A673 (cell line): ENCODE measurements around the gene TCERG1L. TPM values are rescaled to one million over a fixed set of nuclear protein-coding genes. Genes with fewer than 3 reads are reported as not detected.

Experiments
- BruUV-seq: library from RNA; stranded (reverse); fragments of 400-500 nt; replicated peaks from 2 replicates; lab custom pipeline; 2021; lab: Mats Ljungman, UMichigan
- CTCF ChIA-PET: fragments of 300-600 bp; sonication (Branson Sonifier 250); formaldehyde crosslinking; loops from one replicate; lab custom pipeline; 2022; ENCODE audit warnings: antibody characterized with exemption; lab: Charles Lee
- POLR2A ChIA-PET: fragments of 300-600 bp; sonication (Branson Sonifier 250); formaldehyde crosslinking; loops from one replicate; lab custom pipeline; 2022; ENCODE audit warnings: antibody characterized with exemption; ENCODE audit not compliant: low non-redundant PET; lab: Charles Lee
- DNase-seq: peaks from one replicate; pipeline ENCODE4 v3.0.0-alpha.2; 2015; ENCODE audit warnings: low spot score
- H3K27ac ChIP-seq: fragments of 200-600 bp; sonication (generic); 2 replicates; pipeline ENCODE4 v1.5.1; 2016; ENCODE audit warnings: mixed run types, low read depth, mild to moderate bottlenecking, mixed read lengths, antibody characterized with exemption, low read length; ENCODE audit not compliant: poor library complexity, severe bottlenecking
- H3K27me3 ChIP-seq: fragments of 200-600 bp; sonication (generic); replicated peaks from 2 replicates; pipeline ENCODE4 v1.6.1; 2017; ENCODE audit warnings: mixed run types, low read depth, mild to moderate bottlenecking, mixed read lengths, antibody characterized with exemption, low read length; ENCODE audit not compliant: insufficient read depth, poor library complexity
- H3K36me3 ChIP-seq: fragments of 200-600 bp; sonication (generic); 2 replicates; pipeline ENCODE4 v1.6.1; 2016; ENCODE audit warnings: mixed run types, mild to moderate bottlenecking, mixed read lengths, antibody characterized with exemption, low read length; ENCODE audit not compliant: insufficient read depth, poor library complexity, severe bottlenecking
- H3K4me1 ChIP-seq: fragments of 200-600 bp; sonication (generic); 2 replicates; pipeline ENCODE4 v1.6.1; 2017; ENCODE audit warnings: mixed run types, mild to moderate bottlenecking, mixed read lengths, antibody characterized with exemption, low read length; ENCODE audit not compliant: insufficient read depth, poor library complexity, severe bottlenecking
- H3K4me3 ChIP-seq: fragments of 200-600 bp; sonication (generic); 2 replicates; pipeline ENCODE4 v1.5.1; 2016; ENCODE audit warnings: low read depth, mixed run types, mild to moderate bottlenecking, mixed read lengths, low read length; ENCODE audit not compliant: poor library complexity, severe bottlenecking
- H3K9me3 ChIP-seq: fragments of 200-600 bp; sonication (generic); 2 replicates; pipeline ENCODE4 v1.6.1; 2016; ENCODE audit warnings: mixed run types, low read depth, mild to moderate bottlenecking, mixed read lengths, antibody characterized with exemption, low read length; ENCODE audit not compliant: poor library complexity, severe bottlenecking
- EZH2 ChIP-seq: fragments of 200-600 bp; sonication (generic); IDR thresholded peaks from 2 replicates; pipeline ENCODE4 v1.6.1; 2017; ENCODE audit warnings: borderline replicate concordance, low read depth, mild to moderate bottlenecking, mixed read lengths, antibody characterized with exemption, low read length; ENCODE audit not compliant: poor library complexity, severe bottlenecking
- intact Hi-C: fragments of 100-400 bp; cut with micrococcal nuclease; formaldehyde crosslinking; loops from one replicate; pipeline ENCODE4 v1.10.0; 2022; ENCODE audit not compliant: unreplicated experiment
- total RNA-seq: library from RNA; stranded (reverse); gene quantifications from 2 replicates; pipeline ENCODE4 v1.2.3, GENCODE V29; 2021
- TF ChIP-seq, protein P1 (sequence below): fragments of 300-800, 200-600 bp; sonication (generic); conservative IDR thresholded peaks from 2 replicates; pipeline ENCODE4 v1.5.1; 2017; ENCODE audit warnings: low read depth, mild to moderate bottlenecking, antibody characterized with exemption, low read length, moderate library complexity, mixed read lengths

The TCERG1L gene
- total RNA-seq, 1 experiment from 2014 or later, result 16.3 TPM

DNA sequence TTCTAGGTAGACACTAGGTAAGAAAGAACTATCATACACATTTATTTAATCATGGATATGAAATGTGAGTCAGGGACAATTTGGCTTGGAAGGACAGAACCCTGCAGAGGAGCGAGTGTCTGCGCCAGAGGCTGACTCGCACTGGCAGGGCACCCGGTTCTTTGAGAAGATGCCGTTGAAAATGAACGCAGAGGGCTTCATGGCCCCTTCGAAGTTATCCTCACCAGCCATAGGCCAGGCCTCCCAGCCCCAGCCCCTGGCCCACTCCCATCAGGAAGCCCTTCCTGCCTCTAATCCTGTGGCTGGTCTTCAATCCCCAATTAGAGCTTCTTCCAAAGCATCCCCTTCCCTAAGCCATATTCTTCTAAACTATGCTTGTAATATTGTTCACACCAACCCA lies 239.8 kb downstream of the TCERG1L start:
- peaks cover 16% of the 10 kb centered on the region for H3K4me1 ChIP-seq
- ChIA-PET CTCF (no interaction called here), POLR2A (no interaction called here)
- DNase-seq, result no peak
- no peaks in the 10 kb centered on the region for H3K36me3 ChIP-seq
- no peaks in the 10 kb centered on the region for H3K9me3 ChIP-seq
- intact Hi-C loops, result loop anchor here (5.0 kb wide), 1 partner anchor 166 kb away; no protein-coding TSS in a partner anchor
- BruUV-seq, result no TSS peak
- H3K4me3 ChIP-seq, result no peak overlapping the region
- H3K27me3 ChIP-seq, result no peaks in the 10 kb centered on the region
- TF ChIP-seq, protein P1, sequence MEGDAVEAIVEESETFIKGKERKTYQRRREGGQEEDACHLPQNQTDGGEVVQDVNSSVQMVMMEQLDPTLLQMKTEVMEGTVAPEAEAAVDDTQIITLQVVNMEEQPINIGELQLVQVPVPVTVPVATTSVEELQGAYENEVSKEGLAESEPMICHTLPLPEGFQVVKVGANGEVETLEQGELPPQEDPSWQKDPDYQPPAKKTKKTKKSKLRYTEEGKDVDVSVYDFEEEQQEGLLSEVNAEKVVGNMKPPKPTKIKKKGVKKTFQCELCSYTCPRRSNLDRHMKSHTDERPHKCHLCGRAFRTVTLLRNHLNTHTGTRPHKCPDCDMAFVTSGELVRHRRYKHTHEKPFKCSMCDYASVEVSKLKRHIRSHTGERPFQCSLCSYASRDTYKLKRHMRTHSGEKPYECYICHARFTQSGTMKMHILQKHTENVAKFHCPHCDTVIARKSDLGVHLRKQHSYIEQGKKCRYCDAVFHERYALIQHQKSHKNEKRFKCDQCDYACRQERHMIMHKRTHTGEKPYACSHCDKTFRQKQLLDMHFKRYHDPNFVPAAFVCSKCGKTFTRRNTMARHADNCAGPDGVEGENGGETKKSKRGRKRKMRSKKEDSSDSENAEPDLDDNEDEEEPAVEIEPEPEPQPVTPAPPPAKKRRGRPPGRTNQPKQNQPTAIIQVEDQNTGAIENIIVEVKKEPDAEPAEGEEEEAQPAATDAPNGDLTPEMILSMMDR, result no peak
- no peak for TF ChIP-seq EZH2
- no peak overlapping the region for H3K27ac ChIP-seq

DNA sequence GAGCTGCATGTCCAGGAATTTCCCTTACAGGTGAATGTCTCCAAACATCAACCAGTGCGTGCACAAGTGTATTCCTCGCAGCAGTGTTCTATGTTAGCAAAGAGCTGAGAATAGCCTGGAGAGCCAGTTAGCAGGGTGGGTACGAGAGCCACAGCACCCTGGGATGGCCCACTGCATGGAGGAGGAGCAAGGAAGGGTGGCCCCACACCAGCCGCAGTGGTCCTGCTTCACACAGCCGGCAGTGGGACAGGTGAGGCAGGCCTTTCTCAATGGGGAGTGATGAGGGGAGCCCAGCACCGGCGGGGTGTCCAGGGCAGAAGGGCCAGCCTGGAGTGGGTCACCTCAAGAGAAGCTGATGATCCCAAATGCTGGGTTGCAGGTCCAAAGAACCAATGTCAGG lies 240.7 kb downstream of the TCERG1L start:
- no TSS peak for BruUV-seq
- H3K27ac ChIP-seq, result no peak overlapping the region
- ChIA-PET POLR2A (no interaction called here), CTCF (no interaction called here)
- peaks cover 19% of the 10 kb centered on the region for H3K4me1 ChIP-seq
- DNase-seq, result no peak
- intact Hi-C loops, result loop anchor here (5.0 kb wide), 1 partner anchor 166 kb away; no protein-coding TSS in a partner anchor
- TF ChIP-seq EZH2, result no peak
- TF ChIP-seq, protein P1, result no peak
- H3K4me3 ChIP-seq, result no peak overlapping the region
- H3K27me3 ChIP-seq, result no peaks in the 10 kb centered on the region
- H3K9me3 ChIP-seq, result no peaks in the 10 kb centered on the region
- no peaks in the 10 kb centered on the region for H3K36me3 ChIP-seq

DNA sequence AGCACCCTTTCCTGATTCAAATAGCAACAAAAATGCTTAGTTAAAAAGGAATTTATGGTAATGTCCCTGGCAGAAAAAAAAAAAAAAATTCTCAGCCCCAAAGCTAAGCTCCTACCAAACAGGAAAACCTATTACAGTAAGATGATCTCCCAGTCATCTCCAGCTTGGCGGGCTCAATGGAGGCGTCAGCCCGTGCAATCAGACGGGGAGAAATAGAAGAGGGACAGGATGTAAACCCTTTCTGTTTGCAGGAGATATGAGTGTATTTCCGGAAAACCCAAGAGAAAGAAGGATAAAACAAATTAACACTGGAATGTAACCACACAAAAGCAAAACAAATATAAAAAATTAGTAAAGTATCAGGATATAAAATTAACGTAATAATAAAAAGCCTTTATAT lies 242.8 kb downstream of the TCERG1L start:
- Histone ChIP-seq H3K36me3 (no peaks in the 10 kb centered on the region), H3K9me3 (no peaks in the 10 kb centered on the region), H3K27me3 (no peaks in the 10 kb centered on the region), H3K4me1 (peaks cover 33% of the 10 kb centered on the region), H3K4me3 (no peak overlapping the region), H3K27ac (no peak overlapping the region)
- DNase-seq, result peak; percentile 87
- TF ChIP-seq, protein P1, result no peak
- no peak for TF ChIP-seq EZH2
- POLR2A ChIA-PET, result no interaction called here
- CTCF ChIA-PET, result no interaction called here
- intact Hi-C loops, result loop anchor here (5.0 kb wide), 1 partner anchor 311 kb away; no protein-coding TSS in a partner anchor
- no TSS peak for BruUV-seq
